Sigmoid colon (tissue), 4 donors: ENCODE measurements around the gene SEC14L6.
"Not testable (repeated sequence)": the region's sequence is repeated elsewhere in the genome, so short reads cannot be mapped to it uniquely, and the experiment has no call there.

Experiments
- POLR2A ChIP-seq, 2 donors: fragments of 450-650 bp; IDR thresholded peaks; one replicate each; pipeline ENCODE4 v1.6.1; 2016; ENCODE audit warnings: antibody characterized with exemption in 2 of 2, mild to moderate bottlenecking in 2 of 2, moderate library complexity in 2 of 2
- POLR2AphosphoS5 ChIP-seq, 4 donors: sonication (generic); formaldehyde crosslinking; IDR thresholded peaks; one replicate each; pipeline ENCODE4 v1.6.1; 2017; ENCODE audit warnings: antibody characterized with exemption in 4 of 4

GRCh38 chr22:30551813-30552212 lies 5.3 kb upstream of the SEC14L6 start:
- not testable (repeated sequence) for TF ChIP-seq POLR2A, POLR2AphosphoS5 (IDR thresholded peaks at IDR 0.05)
